ENCODE results near the gene TMEM131.

GRCh38 chr2:97781981-97782380, 213.8 kb downstream of the TMEM131 start:
- TF ChIP-seq, protein P1, sequence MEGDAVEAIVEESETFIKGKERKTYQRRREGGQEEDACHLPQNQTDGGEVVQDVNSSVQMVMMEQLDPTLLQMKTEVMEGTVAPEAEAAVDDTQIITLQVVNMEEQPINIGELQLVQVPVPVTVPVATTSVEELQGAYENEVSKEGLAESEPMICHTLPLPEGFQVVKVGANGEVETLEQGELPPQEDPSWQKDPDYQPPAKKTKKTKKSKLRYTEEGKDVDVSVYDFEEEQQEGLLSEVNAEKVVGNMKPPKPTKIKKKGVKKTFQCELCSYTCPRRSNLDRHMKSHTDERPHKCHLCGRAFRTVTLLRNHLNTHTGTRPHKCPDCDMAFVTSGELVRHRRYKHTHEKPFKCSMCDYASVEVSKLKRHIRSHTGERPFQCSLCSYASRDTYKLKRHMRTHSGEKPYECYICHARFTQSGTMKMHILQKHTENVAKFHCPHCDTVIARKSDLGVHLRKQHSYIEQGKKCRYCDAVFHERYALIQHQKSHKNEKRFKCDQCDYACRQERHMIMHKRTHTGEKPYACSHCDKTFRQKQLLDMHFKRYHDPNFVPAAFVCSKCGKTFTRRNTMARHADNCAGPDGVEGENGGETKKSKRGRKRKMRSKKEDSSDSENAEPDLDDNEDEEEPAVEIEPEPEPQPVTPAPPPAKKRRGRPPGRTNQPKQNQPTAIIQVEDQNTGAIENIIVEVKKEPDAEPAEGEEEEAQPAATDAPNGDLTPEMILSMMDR (IDR thresholded peaks at IDR 0.05), result no peak
- no peak for TF ChIP-seq POLR2A (IDR thresholded peaks at IDR 0.05)

Measured in heart left ventricle (tissue), 13 donors.